Gastrocnemius medialis (tissue), 4 donors: Measurements from ENCODE around the gene DYNLT2. TPM values are rescaled to one million over a fixed set of nuclear protein-coding genes. Genes with fewer than 3 reads are reported as not detected.

Experiments used
- ATAC-seq, 2 donors: fragments of 150-250 bp; one replicate each; pipeline ENCODE4 v1.9.1; 2016
- DNase-seq, 2 donors: peaks; one replicate each; pipeline ENCODE4 v3.0.0-alpha.2; 2019
- H3K27ac ChIP-seq, 4 donors: fragments of 200-600 bp; sonication (generic); 1 replicate in 1 of 4; 2 replicates in 3 of 4; pipeline ENCODE4 v1.5.1; 2016 to 2018; ENCODE audit warnings: mild to moderate bottlenecking in 2 of 4, moderate library complexity in 1 of 4
- H3K27me3 ChIP-seq, 3 donors: fragments of 200-600 bp; sonication (generic) in 2 of 3; 1 replicate in 1 of 3; 2 replicates in 2 of 3; pipeline versions ENCODE4 v1.5.1 to v1.6.0; 2016 to 2019; ENCODE audit warnings: mild to moderate bottlenecking in 1 of 3, moderate library complexity in 1 of 3
- H3K36me3 ChIP-seq, 2 donors: fragments of 200-600 bp; sonication (generic) in 1 of 2; one replicate each; pipeline ENCODE4 v1.5.1; 2017 to 2018
- H3K4me1 ChIP-seq, 2 donors: fragments of 200-600 bp; sonication (generic) in 1 of 2; one replicate each; pipeline ENCODE4 v1.5.1; 2016 to 2017; ENCODE audit warnings: mild to moderate bottlenecking in 2 of 2
- H3K4me3 ChIP-seq, 4 donors: fragments of 200-600 bp; sonication (generic) in 3 of 4; 1 replicate in 1 of 4; 2 replicates in 3 of 4; pipeline ENCODE4 v1.5.1; 2016 to 2019; ENCODE audit warnings: mild to moderate bottlenecking in 2 of 4
- H3K9me3 ChIP-seq, 3 donors: fragments of 200-600 bp; sonication (generic) in 2 of 3; 1 replicate in 1 of 3; 2 replicates in 2 of 3; pipeline ENCODE4 v1.5.1; 2016 to 2019
- CTCF ChIP-seq, 5 experiments: fragments of 450-650 bp in 3 of 5; fragments of 200-600 bp in 2 of 5; sonication (generic) in 2 of 5; IDR thresholded peaks in 4 of 5; conservative IDR thresholded peaks in 1 of 5; 1 replicate in 4 of 5; 2 replicates in 1 of 5; pipeline ENCODE4 v1.5.1; 2016 to 2019; ENCODE audit warnings: antibody characterized with exemption in 5 of 5, mild to moderate bottlenecking in 3 of 5, moderate library complexity in 3 of 5
- POLR2A ChIP-seq, 2 donors: fragments of 450-650 bp; IDR thresholded peaks; one replicate each; pipeline ENCODE4 v1.6.1; 2017; ENCODE audit warnings: antibody characterized with exemption in 2 of 2, mild to moderate bottlenecking in 2 of 2, moderate library complexity in 2 of 2
- in situ Hi-C, 4 donors: fragments of 200-750 bp; cut with MboI; loops; one replicate each; pipeline versions ENCODE4 v1.15.0 to v1.8.0; 2017; ENCODE audit warnings: low sequenced_read_pairs in 4 of 4
- intact Hi-C: fragments of 100-400 bp; cut with DNase I; formaldehyde crosslinking; loops from one replicate; pipeline ENCODE4 v1.15.1; 2023; ENCODE audit warnings: low total_unique reads
- total RNA-seq, 4 donors: library from RNA; depleted of rRNA; stranded (reverse); fragments of >200 nt; gene quantifications; one replicate each; pipeline versions ENCODE4 v1.1.0 to v1.2.3, GENCODE V29; 2016

DYNLT2 gene
- total RNA-seq, 4 donors from 2014 or later: 0.23 to 1.1 (median 0.46) TPM

- Histone ChIP-seq H3K27me3 (no peaks in the 10 kb centered on the region), H3K9me3 (no peaks in the 10 kb centered on the region), H3K36me3 (no peaks in the 10 kb centered on the region), H3K4me1 (peaks cover 19 to 27% of the 10 kb centered on the region in 2 donors), H3K4me3 (peak overlapping the region in 3 of 4 donors; percentile 4 to 43 (median 20)), H3K27ac (peak overlapping the region; percentile 5 to 77 (median 59))
- ATAC-seq (peak; percentile 73 to 80), DNase-seq (peak in 1 of 2 donors; percentile 36)
- in situ Hi-C loops: no loop called here
- intact Hi-C loops: no loop called here
- TF ChIP-seq POLR2A (IDR thresholded peaks at IDR 0.05): no peak
- TF ChIP-seq CTCF (IDR thresholded peaks at IDR 0.05 in 4 of 5, conservative IDR thresholded peaks at IDR 0.05 in 1 of 5): no peak
Observed at GRCh38 chr6:169738204-169738975, 13.0 kb downstream of the DYNLT2 start.

- in situ Hi-C loops (no loop called here), intact Hi-C loops (loop anchor here (10.0 kb wide), 1 partner anchor 825 kb away; the partner anchor contains the start of genes PSMB1 and TBP)
- Histone ChIP-seq H3K9me3 (no peaks in the 10 kb centered on the region), H3K36me3 (no peaks in the 10 kb centered on the region), H3K4me3 (no peak overlapping the region), H3K27me3 (no peaks in the 10 kb centered on the region), H3K27ac (no peak overlapping the region), H3K4me1 (peaks cover 2 to 7% of the 10 kb centered on the region in 2 donors)
- no peak for ATAC-seq
- DNase-seq: no peak
- TF ChIP-seq POLR2A (IDR thresholded peaks at IDR 0.05) (no peak), CTCF (IDR thresholded peaks at IDR 0.05 in 4 of 5, conservative IDR thresholded peaks at IDR 0.05 in 1 of 5) (no peak)
Observed at GRCh38 chr6:169729961-169730360, 21.4 kb downstream of the DYNLT2 start.

GRCh38 chr6:169726963-169727362 is 24.4 kb downstream of the DYNLT2 start:
- no peaks in the 10 kb centered on the region for H3K9me3 ChIP-seq
- no peak overlapping the region for H3K27ac ChIP-seq
- H3K4me1 ChIP-seq: peaks cover 18 to 19% of the 10 kb centered on the region in 2 donors
- in situ Hi-C loops (no loop called here), intact Hi-C loops (loop anchor here (10.0 kb wide), 1 partner anchor 828 kb away; the partner anchor contains the start of genes PSMB1 and TBP)
- H3K4me3 ChIP-seq: no peak overlapping the region
- DNase-seq (no peak), ATAC-seq (no peak)
- TF ChIP-seq CTCF (IDR thresholded peaks at IDR 0.05 in 4 of 5, conservative IDR thresholded peaks at IDR 0.05 in 1 of 5): no peak
- TF ChIP-seq POLR2A (IDR thresholded peaks at IDR 0.05): no peak
- H3K27me3 ChIP-seq: no peaks in the 10 kb centered on the region
- H3K36me3 ChIP-seq: no peaks in the 10 kb centered on the region

- Histone ChIP-seq H3K36me3 (no peaks in the 10 kb centered on the region), H3K27ac (peak overlapping the region in 1 of 4 donors; percentile 92), H3K9me3 (no peaks in the 10 kb centered on the region), H3K27me3 (no peaks in the 10 kb centered on the region), H3K4me3 (no peak overlapping the region), H3K4me1 (peaks cover 27 to 28% of the 10 kb centered on the region in 2 donors)
- DNase-seq (no peak), ATAC-seq (no peak)
- no peak for TF ChIP-seq CTCF (IDR thresholded peaks at IDR 0.05 in 4 of 5, conservative IDR thresholded peaks at IDR 0.05 in 1 of 5)
- in situ Hi-C loops (no loop called here), intact Hi-C loops (loop anchor here (10.0 kb wide), 1 partner anchor 829 kb away; the partner anchor contains the start of genes PSMB1 and TBP)
Observed at GRCh38 chr6:169726049-169726400, 25.3 kb downstream of the DYNLT2 start.
